Activated CD4-positive, alpha-beta T cell treated with anti-CD3 and anti-CD28 coated beads for 36 hours (primary cell): Measurements from ENCODE around the gene PLCB1. TPM values are rescaled to one million over a fixed set of nuclear protein-coding genes. Genes with fewer than 3 reads are reported as not detected.

ENCODE experiments used
- ATAC-seq: fragments of 200-7000 bp; cut with Tn5 transposase; one replicate; pipeline ENCODE4 v1.10.0; 2021; ENCODE audit warnings: mild to moderate bottlenecking, moderate library complexity
- CTCF ChIA-PET: fragments of 350-600 bp; sonication (Branson Sonifier 250); formaldehyde crosslinking; loops from one replicate; lab custom pipeline; 2021; ENCODE audit warnings: antibody characterized with exemption; lab: Charles Lee
- POLR2A ChIA-PET: fragments of 350-600 bp; sonication (Branson Sonifier 250); formaldehyde crosslinking; loops from one replicate; lab custom pipeline; 2021; ENCODE audit warnings: antibody characterized with exemption, inconsistent platforms; lab: Charles Lee
- DNase-seq: peaks from one replicate; pipeline ENCODE4 v3.0.0-alpha.2; 2020
- H3K27ac Mint-ChIP-seq: one replicate; pipeline ENCODE4 v1.8.0; 2021; ENCODE audit warnings: mixed read lengths
- H3K27me3 Mint-ChIP-seq: one replicate; pipeline ENCODE4 v1.8.0; 2021; ENCODE audit warnings: mixed read lengths
- H3K36me3 Mint-ChIP-seq: one replicate; pipeline ENCODE4 v1.8.0; 2021; ENCODE audit warnings: low read depth, mixed read lengths
- H3K4me1 Mint-ChIP-seq: one replicate; pipeline ENCODE4 v1.8.0; 2021; ENCODE audit warnings: mixed read lengths
- H3K4me3 Mint-ChIP-seq: one replicate; pipeline ENCODE4 v1.8.0; 2021; ENCODE audit warnings: mild to moderate bottlenecking, moderate library complexity, mixed read lengths
- H3K9me3 Mint-ChIP-seq: one replicate; pipeline ENCODE4 v1.8.0; 2021; ENCODE audit warnings: low read depth, mixed read lengths
- intact Hi-C, 2 experiments: fragments of 100-400 bp; cut with DNase I in 1 of 2; cut with micrococcal nuclease in 1 of 2; formaldehyde crosslinking; loops; one replicate each; pipeline versions ENCODE4 v1.14.2 to v1.15.1; 2022 to 2024; cut with DNase I, micrococcal nuclease
- total RNA-seq, 2 experiments: library from RNA; stranded (reverse); gene quantifications; one replicate each; pipeline ENCODE4 v1.2.3, GENCODE V29; 2021

Gene PLCB1
- total RNA-seq, 2 experiments from 2014 or later: 1.4 to 1.5 TPM

GRCh38 chr20:8408587-8409307 lies 276.7 kb downstream of the PLCB1 start:
- H3K27me3 Mint-ChIP-seq: no peaks in the 10 kb centered on the region
- CTCF ChIA-PET: interaction anchor here (0.8 to 1.2 kb wide), 2 partner anchors 314 to 365 kb away, joined by 3 read pairs; no protein-coding TSS in a partner anchor
- no peak for ATAC-seq

GRCh38 chr20:8413691-8414090 lies 281.6 kb downstream of the PLCB1 start:
- POLR2A ChIA-PET: no interaction called here
- H3K9me3 Mint-ChIP-seq: no peaks in the 10 kb centered on the region

More at GRCh38 chr20:8408587-8409307, 276.7 kb downstream of the PLCB1 start:
- H3K4me3 Mint-ChIP-seq: no peak overlapping the region
- intact Hi-C loops: no loop called here
- no peaks in the 10 kb centered on the region for H3K9me3 Mint-ChIP-seq
- no peak for DNase-seq
- POLR2A ChIA-PET: no interaction called here
- H3K4me1 Mint-ChIP-seq: no peaks in the 10 kb centered on the region
- no peaks in the 10 kb centered on the region for H3K36me3 Mint-ChIP-seq
- H3K27ac Mint-ChIP-seq: no peak overlapping the region

GRCh38 chr20:8414586-8415274 lies 282.7 kb downstream of the PLCB1 start:
- no peak overlapping the region for H3K27ac Mint-ChIP-seq
- no peaks in the 10 kb centered on the region for H3K36me3 Mint-ChIP-seq
- H3K4me3 Mint-ChIP-seq: no peak overlapping the region
- ChIA-PET POLR2A (no interaction called here), CTCF (interaction anchor here (0.8 to 1.2 kb wide), 2 partner anchors 14 to 306 kb away, joined by 3 read pairs; no protein-coding TSS in a partner anchor)
- no peaks in the 10 kb centered on the region for H3K4me1 Mint-ChIP-seq
- intact Hi-C loops: no loop called here
- no peak for DNase-seq
- H3K9me3 Mint-ChIP-seq: no peaks in the 10 kb centered on the region
- H3K27me3 Mint-ChIP-seq: no peaks in the 10 kb centered on the region
- no peak for ATAC-seq

More at GRCh38 chr20:8413691-8414090, 281.6 kb downstream of the PLCB1 start:
- intact Hi-C loops: no loop called here
- H3K27ac Mint-ChIP-seq: no peak overlapping the region
- H3K27me3 Mint-ChIP-seq: no peaks in the 10 kb centered on the region
- ATAC-seq: no peak
- H3K36me3 Mint-ChIP-seq: no peaks in the 10 kb centered on the region
- CTCF ChIA-PET: interaction anchor here (1.2 kb wide), 1 partner anchor 307 kb away, joined by 3 read pairs; no protein-coding TSS in a partner anchor
- H3K4me1 Mint-ChIP-seq: no peaks in the 10 kb centered on the region
- DNase-seq: no peak
- no peak overlapping the region for H3K4me3 Mint-ChIP-seq

- ChIA-PET CTCF (no interaction called here), POLR2A (no interaction called here)
- peaks cover 2% of the 10 kb centered on the region for H3K27me3 Mint-ChIP-seq
- no peaks in the 10 kb centered on the region for H3K4me1 Mint-ChIP-seq
- no peaks in the 10 kb centered on the region for H3K9me3 Mint-ChIP-seq
- H3K4me3 Mint-ChIP-seq: no peak overlapping the region
- no peaks in the 10 kb centered on the region for H3K36me3 Mint-ChIP-seq
- no peak for ATAC-seq
- intact Hi-C loops: no loop called here
- DNase-seq: no peak
- H3K27ac Mint-ChIP-seq: no peak overlapping the region
These were observed 289.9 kb downstream of the PLCB1 start for GRCh38 chr20:8421981-8422380.

- H3K36me3 Mint-ChIP-seq: no peaks in the 10 kb centered on the region
- DNase-seq (no peak), ATAC-seq (no peak)
- H3K9me3 Mint-ChIP-seq: no peaks in the 10 kb centered on the region
- ChIA-PET POLR2A (no interaction called here), CTCF (interaction anchor here (0.6 kb wide), 1 partner anchor 110 kb away, joined by 3 read pairs; no protein-coding TSS in a partner anchor)
- no peak overlapping the region for H3K27ac Mint-ChIP-seq
- H3K27me3 Mint-ChIP-seq: peaks cover 2% of the 10 kb centered on the region
- intact Hi-C loops: no loop called here
- H3K4me3 Mint-ChIP-seq: no peak overlapping the region
- H3K4me1 Mint-ChIP-seq: no peaks in the 10 kb centered on the region
These were observed 291.4 kb downstream of the PLCB1 start for GRCh38 chr20:8423482-8423881.

DNA sequence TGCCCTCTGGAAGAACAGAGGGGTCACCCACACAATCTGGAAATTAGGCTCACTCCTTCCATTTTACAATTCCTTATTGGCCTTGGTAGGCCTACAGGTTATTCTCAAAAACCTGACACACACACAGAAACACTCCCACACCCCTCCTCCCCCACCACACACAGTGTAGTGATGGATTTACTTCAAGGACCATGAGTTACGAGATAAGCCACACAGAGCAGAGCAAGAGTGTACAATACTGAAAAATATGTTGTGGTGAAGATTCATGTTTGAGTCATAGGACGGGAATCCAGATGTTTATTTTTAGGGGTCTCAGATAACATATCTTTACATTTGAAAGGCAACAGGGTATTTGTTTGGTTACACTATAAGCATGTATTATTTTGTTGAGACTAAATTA lies 291.9 kb downstream of the PLCB1 start:
- intact Hi-C loops: no loop called here
- Mint-ChIP-seq H3K4me3 (no peak overlapping the region), H3K36me3 (no peaks in the 10 kb centered on the region), H3K4me1 (no peaks in the 10 kb centered on the region), H3K9me3 (no peaks in the 10 kb centered on the region), H3K27me3 (peaks cover 2% of the 10 kb centered on the region), H3K27ac (no peak overlapping the region)
- no peak for ATAC-seq
- CTCF ChIA-PET: interaction anchor here (0.6 kb wide), 1 partner anchor 110 kb away, joined by 3 read pairs; no protein-coding TSS in a partner anchor
- POLR2A ChIA-PET: no interaction called here
- no peak for DNase-seq

GRCh38 chr20:8425016-8425415 lies 292.9 kb downstream of the PLCB1 start:
- ATAC-seq: no peak
- Mint-ChIP-seq H3K27me3 (peaks cover 2% of the 10 kb centered on the region), H3K36me3 (no peaks in the 10 kb centered on the region), H3K27ac (no peak overlapping the region), H3K4me1 (no peaks in the 10 kb centered on the region), H3K4me3 (no peak overlapping the region), H3K9me3 (no peaks in the 10 kb centered on the region)
- DNase-seq: no peak
- intact Hi-C loops: no loop called here
- POLR2A ChIA-PET: no interaction called here
- CTCF ChIA-PET: no interaction called here

DNA sequence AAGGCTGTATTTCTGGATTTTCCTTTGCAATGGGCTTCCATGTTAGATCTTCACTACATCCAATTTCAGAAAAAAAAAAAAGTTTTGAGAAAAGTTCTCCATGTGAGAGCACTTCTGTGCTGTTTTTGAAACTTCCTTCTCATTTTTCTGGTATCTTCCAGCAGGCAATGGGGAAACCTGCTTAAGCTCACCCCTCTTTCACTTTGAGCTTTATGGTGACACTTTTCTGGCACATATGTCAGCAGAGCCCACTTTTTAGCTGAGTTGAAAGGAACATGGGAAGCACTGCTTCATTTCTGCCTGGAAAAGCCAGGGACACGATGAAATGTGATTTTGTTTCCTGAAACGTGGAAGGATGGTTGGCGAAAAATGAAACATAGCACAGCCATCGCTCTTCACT lies 293.7 kb downstream of the PLCB1 start:
- Mint-ChIP-seq H3K4me3 (no peak overlapping the region), H3K36me3 (no peaks in the 10 kb centered on the region), H3K27ac (no peak overlapping the region), H3K4me1 (no peaks in the 10 kb centered on the region), H3K27me3 (peaks cover 2% of the 10 kb centered on the region), H3K9me3 (no peaks in the 10 kb centered on the region)
- intact Hi-C loops: no loop called here
- ChIA-PET POLR2A (no interaction called here), CTCF (no interaction called here)
- no peak for DNase-seq
- ATAC-seq: no peak

DNA sequence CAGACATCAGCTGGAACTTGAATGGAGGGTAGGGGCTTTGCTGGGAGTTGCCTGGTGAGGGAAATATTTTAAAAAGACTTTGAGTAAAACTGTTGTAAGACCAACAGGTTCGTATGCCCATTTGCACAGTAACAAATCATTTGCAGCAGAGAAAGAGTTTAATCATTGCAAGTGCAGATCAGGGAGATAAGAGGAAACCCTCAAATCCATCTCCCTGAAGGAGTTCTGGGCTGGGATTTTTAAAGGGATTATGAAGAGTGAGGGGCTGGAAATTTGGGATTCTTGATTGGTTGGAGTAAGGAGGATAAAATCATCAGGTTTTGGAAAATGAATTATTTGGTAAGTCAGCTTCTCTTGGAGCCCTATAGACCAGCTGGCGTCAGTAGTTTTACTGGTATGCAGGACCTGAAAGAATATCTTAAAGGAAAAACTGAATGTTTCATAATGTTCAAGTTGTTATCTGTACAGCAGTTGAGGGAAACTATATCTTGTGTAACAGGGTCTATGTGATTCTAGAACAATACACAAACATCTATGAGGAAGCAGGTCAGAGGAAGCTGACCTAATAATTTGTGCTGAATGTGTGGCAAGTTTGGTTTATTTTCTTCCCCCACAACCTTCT lies 295.5 kb downstream of the PLCB1 start:
- H3K36me3 Mint-ChIP-seq: no peaks in the 10 kb centered on the region
- ATAC-seq: no peak
- no peaks in the 10 kb centered on the region for H3K9me3 Mint-ChIP-seq
- ChIA-PET POLR2A (no interaction called here), CTCF (no interaction called here)
- H3K27me3 Mint-ChIP-seq: peaks cover 2% of the 10 kb centered on the region
- intact Hi-C loops: no loop called here
- no peak for DNase-seq
- no peaks in the 10 kb centered on the region for H3K4me1 Mint-ChIP-seq
- H3K27ac Mint-ChIP-seq: no peak overlapping the region
- H3K4me3 Mint-ChIP-seq: no peak overlapping the region

- Mint-ChIP-seq H3K9me3 (no peaks in the 10 kb centered on the region), H3K36me3 (no peaks in the 10 kb centered on the region), H3K27me3 (peaks cover 2% of the 10 kb centered on the region), H3K4me3 (no peak overlapping the region), H3K4me1 (no peaks in the 10 kb centered on the region), H3K27ac (no peak overlapping the region)
- ATAC-seq (peak; percentile 70), DNase-seq (peak; percentile 6)
- ChIA-PET POLR2A (no interaction called here), CTCF (no interaction called here)
- intact Hi-C loops: no loop called here
These were observed 296.9 kb downstream of the PLCB1 start for GRCh38 chr20:8428988-8429387.

DNA sequence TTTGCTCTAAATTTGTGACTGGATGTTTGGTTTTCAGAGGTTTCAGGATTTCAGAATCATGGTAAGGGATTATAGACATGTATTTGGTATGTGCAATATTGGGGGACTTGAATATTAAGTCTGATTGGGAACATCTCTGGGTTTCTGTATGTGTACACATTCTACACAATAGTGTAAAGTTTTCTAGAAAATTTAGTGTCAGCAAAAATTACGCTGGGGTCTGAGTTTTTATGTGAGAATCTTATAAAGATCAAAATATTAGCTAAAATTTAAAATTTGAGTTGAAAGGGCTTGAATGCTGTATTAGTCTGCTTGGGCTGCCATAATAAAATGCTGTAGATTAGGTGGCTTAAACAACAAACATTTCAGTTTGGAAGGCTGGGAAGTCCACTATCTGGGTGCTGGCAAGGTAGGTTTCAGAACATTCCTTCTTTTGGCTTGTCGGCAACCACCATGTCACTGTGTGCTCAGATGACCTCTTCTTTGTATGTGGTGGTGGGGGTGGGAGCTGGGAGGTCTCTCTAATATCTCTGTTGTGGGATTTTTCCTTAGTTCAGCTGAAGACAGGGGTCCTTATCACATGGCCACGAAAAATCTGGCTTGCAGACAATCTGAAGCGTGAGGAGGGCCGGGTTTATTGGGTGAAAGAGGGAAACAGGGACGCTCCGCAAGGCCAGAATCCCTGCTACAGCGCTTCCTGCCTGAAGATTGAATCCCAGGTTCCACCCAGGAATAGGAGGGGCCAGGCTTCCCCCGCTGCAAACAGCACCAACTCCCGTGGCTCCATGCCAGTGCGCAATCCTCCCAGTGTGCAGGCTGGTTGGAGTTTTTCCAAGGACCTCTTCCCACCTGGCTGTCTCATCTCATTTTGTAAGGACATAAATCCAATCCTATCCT lies 299.7 kb downstream of the PLCB1 start:
- Mint-ChIP-seq H3K4me1 (no peaks in the 10 kb centered on the region), H3K36me3 (no peaks in the 10 kb centered on the region), H3K4me3 (no peak overlapping the region), H3K27me3 (peaks cover 2% of the 10 kb centered on the region), H3K27ac (no peak overlapping the region), H3K9me3 (no peaks in the 10 kb centered on the region)
- ATAC-seq: no peak
- intact Hi-C loops: no loop called here
- CTCF ChIA-PET: no interaction called here
- DNase-seq: no peak
- POLR2A ChIA-PET: no interaction called here
